HepG2 (cell line): ENCODE measurements around the gene SMAP2. TPM values are rescaled to one million over a fixed set of nuclear protein-coding genes. Genes with fewer than 3 reads are reported as not detected.
A peak's percentile ranks its signal among the peaks of the same experiment; 100 is the strongest.

Experiments
- CBX1 ChIP-seq: IDR thresholded peaks from one replicate; pipeline ENCODE4 v1.6.1; 2016; ENCODE audit warnings: antibody characterized with exemption, low read depth
- GATAD1 ChIP-seq: IDR thresholded peaks from 2 replicates; pipeline ENCODE4 v1.6.1; 2016; ENCODE audit warnings: missing genetic modification reagents, missing compliant biosample characterization
- HMGA1 ChIP-seq: sonication (generic); formaldehyde crosslinking; conservative IDR thresholded peaks from 2 replicates; pipeline ENCODE4 v1.4.0; 2020; ENCODE audit warnings: missing genetic modification reagents
- NFKB2 ChIP-seq: sonication (generic); formaldehyde crosslinking; IDR thresholded peaks from 2 replicates; pipeline ENCODE4 v1.4.0; 2020; ENCODE audit warnings: missing genetic modification reagents, borderline replicate concordance
- SALL1 ChIP-seq: sonication (generic); formaldehyde crosslinking; IDR thresholded peaks from 2 replicates; pipeline ENCODE4 v1.8.0; 2022; ENCODE audit warnings: mild to moderate bottlenecking, missing genetic modification reagents
- SOX13 ChIP-seq, 3 experiments: fragments of 450-650 bp in 1 of 3; sonication (generic) in 1 of 3; formaldehyde crosslinking in 1 of 3; IDR thresholded peaks in 2 of 3; conservative IDR thresholded peaks in 1 of 3; 2 replicates each; pipeline versions ENCODE4 v1.5.0 to v1.6.1; 2016 to 2020; ENCODE audit warnings: antibody characterized with exemption in 1 of 3, mild to moderate bottlenecking in 1 of 3, missing compliant biosample characterization in 1 of 3, missing genetic modification reagents in 1 of 3, moderate library complexity in 1 of 3
- TBL1XR1 ChIP-seq: fragments of 150-350 bp; IDR thresholded peaks from 2 replicates; pipeline ENCODE4 v1.6.1; 2014; ENCODE audit warnings: borderline replicate concordance, low read length; ENCODE audit not compliant: partially characterized antibody
- ZNF609 ChIP-seq: sonication (generic); formaldehyde crosslinking; IDR thresholded peaks from 2 replicates; pipeline ENCODE4 v1.4.0; 2020; ENCODE audit warnings: mild to moderate bottlenecking, missing genetic modification reagents, borderline replicate concordance
- ZNF770 ChIP-seq: sonication (generic); formaldehyde crosslinking; IDR thresholded peaks from 2 replicates; pipeline ENCODE4 v1.5.0; 2020; ENCODE audit warnings: mild to moderate bottlenecking, missing genetic modification reagents
- ZNF777 ChIP-seq: sonication (generic); formaldehyde crosslinking; IDR thresholded peaks from 2 replicates; pipeline ENCODE4 v1.4.0; 2020; ENCODE audit warnings: missing genetic modification reagents
- polyA plus RNA-seq, 8 experiments: library from polyadenylated mRNA; depleted of rRNA in 3 of 8; stranded (reverse) in 7 of 8; unstranded in 1 of 8; fragments of >200 nt; fragmentation: Illumina TruSeq in 4 of 8; extraction: Trizol in 4 of 8; gene quantifications; 2 replicates each; pipeline versions ENCODE4 v1.2.1 to v1.2.3, GENCODE V29; 2011 to 2016; ENCODE audit warnings: low read depth in 4 of 8, missing spikeins in 1 of 8, mixed read lengths in 1 of 8; ENCODE audit not compliant: insufficient read depth in 1 of 8
- total RNA-seq, 5 experiments: library from RNA; depleted of rRNA; stranded (reverse); fragments of >200 nt; fragmentation: Illumina TruSeq; extraction: Trizol; gene quantifications; 2 replicates each; pipeline ENCODE4 v1.2.3, GENCODE V29; 2016; ENCODE audit warnings: low read depth in 1 of 5
- TF ChIP-seq, protein P1 (sequence below): sonication (generic); formaldehyde crosslinking; IDR thresholded peaks from 2 replicates; pipeline ENCODE4 v1.4.0; 2020; ENCODE audit warnings: missing genetic modification reagents
- TF ChIP-seq, protein P2 (sequence below): sonication (generic); formaldehyde crosslinking; IDR thresholded peaks from 2 replicates; pipeline ENCODE4 v1.4.0; 2020; ENCODE audit warnings: mild to moderate bottlenecking, low read depth, missing genetic modification reagents

Gene SMAP2
- total and polyA plus RNA-seq, 2 of the 13 experiments (the other 11 are each of a cell fraction or from before 2014, with no cell fraction given): 19.0 to 22.3 TPM

DNA sequence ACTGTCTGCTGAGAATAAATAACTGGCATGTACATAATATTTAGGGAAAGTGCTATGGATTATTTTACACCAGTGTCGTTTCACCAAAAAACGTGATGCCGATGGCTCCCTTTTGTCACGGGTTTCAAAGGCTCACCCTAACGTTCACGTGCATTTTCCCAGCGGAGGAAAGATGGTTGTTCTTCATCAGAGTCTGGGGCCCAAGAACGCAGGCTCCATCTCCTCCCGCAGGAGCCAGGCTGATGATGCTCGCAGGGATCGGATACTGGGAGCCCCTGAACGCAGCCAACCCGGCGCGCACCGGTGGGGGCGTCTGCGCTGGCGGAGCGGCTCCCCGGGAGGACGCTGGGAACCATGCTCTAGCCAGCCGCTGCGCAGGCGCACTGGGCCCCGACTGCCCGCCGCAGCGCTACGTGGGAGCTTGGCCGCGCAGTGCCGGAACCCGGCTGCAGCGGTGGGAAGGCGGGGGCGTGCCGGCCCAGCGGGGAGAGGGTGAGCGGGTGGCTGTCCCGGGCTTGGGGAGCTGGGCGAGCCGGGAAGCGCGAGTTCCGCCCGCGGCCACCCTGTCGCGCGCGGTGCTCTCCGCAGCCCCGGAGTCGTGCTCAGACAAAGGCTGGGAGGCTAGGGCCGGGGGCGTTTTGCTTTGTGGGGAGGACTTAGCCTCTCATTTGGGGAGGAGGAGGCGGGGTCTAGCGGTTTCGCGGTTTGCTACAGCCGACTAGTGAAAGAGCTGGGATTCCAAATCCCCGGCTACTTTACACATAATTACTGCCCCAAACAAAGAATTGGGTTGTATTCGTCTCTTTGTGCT, 76.4 kb downstream of the SMAP2 start, which contains the start of gene ZFP69B (continued):
- TF ChIP-seq, protein P1, sequence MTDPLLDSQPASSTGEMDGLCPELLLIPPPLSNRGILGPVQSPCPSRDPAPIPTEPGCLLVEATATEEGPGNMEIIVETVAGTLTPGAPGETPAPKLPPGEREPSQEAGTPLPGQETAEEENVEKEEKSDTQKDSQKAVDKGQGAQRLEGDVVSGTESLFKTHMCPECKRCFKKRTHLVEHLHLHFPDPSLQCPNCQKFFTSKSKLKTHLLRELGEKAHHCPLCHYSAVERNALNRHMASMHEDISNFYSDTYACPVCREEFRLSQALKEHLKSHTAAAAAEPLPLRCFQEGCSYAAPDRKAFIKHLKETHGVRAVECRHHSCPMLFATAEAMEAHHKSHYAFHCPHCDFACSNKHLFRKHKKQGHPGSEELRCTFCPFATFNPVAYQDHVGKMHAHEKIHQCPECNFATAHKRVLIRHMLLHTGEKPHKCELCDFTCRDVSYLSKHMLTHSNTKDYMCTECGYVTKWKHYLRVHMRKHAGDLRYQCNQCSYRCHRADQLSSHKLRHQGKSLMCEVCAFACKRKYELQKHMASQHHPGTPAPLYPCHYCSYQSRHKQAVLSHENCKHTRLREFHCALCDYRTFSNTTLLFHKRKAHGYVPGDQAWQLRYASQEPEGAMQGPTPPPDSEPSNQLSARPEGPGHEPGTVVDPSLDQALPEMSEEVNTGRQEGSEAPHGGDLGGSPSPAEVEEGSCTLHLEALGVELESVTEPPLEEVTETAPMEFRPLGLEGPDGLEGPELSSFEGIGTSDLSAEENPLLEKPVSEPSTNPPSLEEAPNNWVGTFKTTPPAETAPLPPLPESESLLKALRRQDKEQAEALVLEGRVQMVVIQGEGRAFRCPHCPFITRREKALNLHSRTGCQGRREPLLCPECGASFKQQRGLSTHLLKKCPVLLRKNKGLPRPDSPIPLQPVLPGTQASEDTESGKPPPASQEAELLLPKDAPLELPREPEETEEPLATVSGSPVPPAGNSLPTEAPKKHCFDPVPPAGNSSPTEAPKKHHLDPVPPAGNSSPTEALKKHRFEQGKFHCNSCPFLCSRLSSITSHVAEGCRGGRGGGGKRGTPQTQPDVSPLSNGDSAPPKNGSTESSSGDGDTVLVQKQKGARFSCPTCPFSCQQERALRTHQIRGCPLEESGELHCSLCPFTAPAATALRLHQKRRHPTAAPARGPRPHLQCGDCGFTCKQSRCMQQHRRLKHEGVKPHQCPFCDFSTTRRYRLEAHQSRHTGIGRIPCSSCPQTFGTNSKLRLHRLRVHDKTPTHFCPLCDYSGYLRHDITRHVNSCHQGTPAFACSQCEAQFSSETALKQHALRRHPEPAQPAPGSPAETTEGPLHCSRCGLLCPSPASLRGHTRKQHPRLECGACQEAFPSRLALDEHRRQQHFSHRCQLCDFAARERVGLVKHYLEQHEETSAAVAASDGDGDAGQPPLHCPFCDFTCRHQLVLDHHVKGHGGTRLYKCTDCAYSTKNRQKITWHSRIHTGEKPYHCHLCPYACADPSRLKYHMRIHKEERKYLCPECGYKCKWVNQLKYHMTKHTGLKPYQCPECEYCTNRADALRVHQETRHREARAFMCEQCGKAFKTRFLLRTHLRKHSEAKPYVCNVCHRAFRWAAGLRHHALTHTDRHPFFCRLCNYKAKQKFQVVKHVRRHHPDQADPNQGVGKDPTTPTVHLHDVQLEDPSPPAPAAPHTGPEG: 0 out of 2 replicates have a peak, but pooled peaks have one; percentile 52
- TF ChIP-seq GATAD1 (CRISPR knock-in tag) (peak; percentile 68), TBL1XR1 (no peak), ZNF609 (no peak; the same call in 1 of the 2 replicates), SOX13 (IDR thresholded peaks at IDR 0.05) (no peak), SOX13 (CRISPR knock-in tag; conservative IDR thresholded peaks at IDR 0.05 in 1 of 2, IDR thresholded peaks at IDR 0.05 in 1 of 2) (no peak), HMGA1 (CRISPR knock-in tag) (no peak), NFKB2 (CRISPR knock-in tag) (peak; percentile 47; the same call in 1 of the 2 replicates), CBX1 (peak; percentile 82), SALL1 (CRISPR knock-in tag) (peak; percentile 89), ZNF777 (peak; percentile 28; the same call in 1 of the 2 replicates), ZNF770 (CRISPR knock-in tag) (peak; percentile 68)
- TF ChIP-seq, protein P2, sequence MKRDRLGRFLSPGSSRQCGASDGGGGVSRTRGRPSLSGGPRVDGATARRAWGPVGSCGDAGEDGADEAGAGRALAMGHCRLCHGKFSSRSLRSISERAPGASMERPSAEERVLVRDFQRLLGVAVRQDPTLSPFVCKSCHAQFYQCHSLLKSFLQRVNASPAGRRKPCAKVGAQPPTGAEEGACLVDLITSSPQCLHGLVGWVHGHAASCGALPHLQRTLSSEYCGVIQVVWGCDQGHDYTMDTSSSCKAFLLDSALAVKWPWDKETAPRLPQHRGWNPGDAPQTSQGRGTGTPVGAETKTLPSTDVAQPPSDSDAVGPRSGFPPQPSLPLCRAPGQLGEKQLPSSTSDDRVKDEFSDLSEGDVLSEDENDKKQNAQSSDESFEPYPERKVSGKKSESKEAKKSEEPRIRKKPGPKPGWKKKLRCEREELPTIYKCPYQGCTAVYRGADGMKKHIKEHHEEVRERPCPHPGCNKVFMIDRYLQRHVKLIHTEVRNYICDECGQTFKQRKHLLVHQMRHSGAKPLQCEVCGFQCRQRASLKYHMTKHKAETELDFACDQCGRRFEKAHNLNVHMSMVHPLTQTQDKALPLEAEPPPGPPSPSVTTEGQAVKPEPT (CRISPR knock-in tag): peak; percentile 79; the same call in 1 of the 2 replicates
